Liver (tissue), 3 donors: Measurements from ENCODE around the gene ADCK1.

ENCODE experiments used
- CTCF ChIP-seq: fragments of 150-350 bp; IDR thresholded peaks from 2 replicates; pipeline ENCODE4 v1.5.1; 2017; ENCODE audit warnings: improper control_type of control experiment, low read depth, low read length; ENCODE audit not compliant: missing input control
- FOXA1 ChIP-seq: IDR thresholded peaks from 2 replicates; pipeline ENCODE4 v1.6.1; 2016; ENCODE audit warnings: antibody characterized with exemption
- JUND ChIP-seq, 2 donors: IDR thresholded peaks; 2 replicates each; pipeline ENCODE4 v1.6.1; 2016; ENCODE audit warnings: antibody characterized with exemption in 2 of 2
- MAX ChIP-seq: IDR thresholded peaks from 2 replicates; pipeline ENCODE4 v1.6.1; 2016; ENCODE audit warnings: antibody characterized with exemption
- NR2F2 ChIP-seq: IDR thresholded peaks from 2 replicates; pipeline ENCODE4 v1.6.1; 2016; ENCODE audit warnings: antibody characterized with exemption
- RAD21 ChIP-seq, 2 donors: IDR thresholded peaks; 2 replicates each; pipeline ENCODE4 v1.6.1; 2016; ENCODE audit warnings: antibody characterized with exemption in 2 of 2, mild to moderate bottlenecking in 2 of 2
- REST ChIP-seq: IDR thresholded peaks from 2 replicates; pipeline ENCODE4 v1.6.1; 2016; ENCODE audit warnings: antibody characterized with exemption, mild to moderate bottlenecking
- SP1 ChIP-seq: IDR thresholded peaks from 2 replicates; pipeline ENCODE4 v1.6.1; 2018; ENCODE audit warnings: antibody characterized with exemption, mild to moderate bottlenecking
- TAF1 ChIP-seq: conservative IDR thresholded peaks from 2 replicates; pipeline ENCODE4 v1.6.1; 2016; ENCODE audit warnings: antibody characterized with exemption, mild to moderate bottlenecking
- YY1 ChIP-seq: IDR thresholded peaks from 2 replicates; pipeline ENCODE4 v1.6.1; 2016; ENCODE audit warnings: antibody characterized with exemption, mild to moderate bottlenecking
- ZBTB33 ChIP-seq: IDR thresholded peaks from 2 replicates; pipeline ENCODE4 v1.6.1; 2016; ENCODE audit warnings: antibody characterized with exemption
- donor health status: healthy.
- donor health status: healthy.

GRCh38 chr14:77918448-77918847, 118.5 kb downstream of the ADCK1 start:
- TF ChIP-seq ZBTB33 (no peak), CTCF (no peak), TAF1 (no peak), YY1 (no peak), MAX (no peak), JUND (IDR thresholded peaks at IDR 0.05) (no peak), FOXA1 (no peak), NR2F2 (no peak), REST (no peak), RAD21 (IDR thresholded peaks at IDR 0.05) (no peak), SP1 (no peak)
